Left lobe of liver (tissue), 2 donors: Measurements from ENCODE around the gene MAGI3. TPM values are rescaled to one million over a fixed set of nuclear protein-coding genes. Genes with fewer than 3 reads are reported as not detected.
A peak's percentile ranks its signal among the peaks of the same experiment; 100 is the strongest.
"Not testable (repeated sequence)": the region's sequence is repeated elsewhere in the genome, so short reads cannot be mapped to it uniquely, and the experiment has no call there.

ENCODE experiments used
- ATAC-seq: fragments of 200-7000 bp; cut with Tn5 transposase; one replicate; pipeline ENCODE4 v1.9.1; 2020; ENCODE audit warnings: mild to moderate bottlenecking, moderate library complexity
- DNase-seq: peaks from one replicate; pipeline ENCODE4 v3.0.0-alpha.2; 2020; ENCODE audit warnings: low spot score
- total RNA-seq: library from RNA; stranded (reverse); gene quantifications from one replicate; pipeline ENCODE4 v1.2.1, GENCODE V29; 2021
- donor health status: DM: no; HTN: no; CAD: no; lungs with moderate emphysema.
- donor health status: DM: no; HTN: yes; CAD: no.

MAGI3 gene
- total RNA-seq, 1 donor from 2014 or later: 12.0 TPM

GRCh38 chr1:113396585-113396984, 6.3 kb downstream of the MAGI3 start:
- ATAC-seq (no peak), DNase-seq (no peak)

DNA sequence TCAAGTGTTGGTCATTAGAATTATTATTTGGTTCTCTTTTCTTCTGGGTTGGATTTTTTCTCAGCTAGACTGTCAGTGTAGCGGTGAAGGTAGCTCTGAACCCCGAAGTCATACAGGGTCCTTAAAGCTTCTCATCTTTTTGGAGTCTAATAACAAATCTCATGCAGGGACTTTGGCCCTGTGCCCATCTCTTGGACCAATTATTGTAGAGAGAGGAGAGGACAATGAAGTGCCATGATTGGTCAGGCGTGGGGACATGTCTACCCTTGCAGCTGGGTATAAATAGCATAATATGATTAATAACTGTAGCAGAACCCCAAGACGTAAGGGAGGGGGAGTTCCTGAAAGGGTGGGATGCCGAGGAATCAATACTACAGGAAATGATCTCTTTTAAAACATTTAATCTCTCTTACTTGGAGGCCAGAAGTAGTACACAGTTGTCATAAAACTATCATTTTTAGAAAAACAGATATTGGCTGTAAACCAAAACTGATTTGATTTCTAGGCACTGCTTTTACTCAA, 8.8 kb downstream of the MAGI3 start:
- ATAC-seq (no peak), DNase-seq (no peak)

- DNase-seq: no peak
- ATAC-seq: no peak
Observed at GRCh38 chr1:113401067-113401466, 10.8 kb downstream of the MAGI3 start.

DNA sequence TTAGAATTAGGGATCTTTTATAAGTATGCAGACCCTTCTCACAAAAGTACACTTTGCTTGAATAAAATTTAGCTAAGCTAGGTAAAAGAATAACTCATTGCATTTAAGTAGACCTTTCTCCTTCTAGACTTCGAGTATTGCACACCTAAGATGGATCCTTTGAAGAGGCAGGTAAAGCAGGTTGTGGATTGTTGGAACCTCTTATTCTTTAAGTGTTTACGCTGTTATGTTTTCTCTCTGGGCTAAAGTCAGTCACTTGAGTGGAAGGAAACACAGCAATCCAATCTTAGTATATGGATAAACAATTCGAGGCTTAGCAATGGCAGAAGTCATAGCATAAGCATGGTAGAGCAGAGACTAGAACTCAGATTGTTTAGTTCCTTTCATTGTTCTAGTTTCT, 11.4 kb downstream of the MAGI3 start:
- DNase-seq (no peak), ATAC-seq (no peak)

- DNase-seq (no peak), ATAC-seq (no peak)
Observed at GRCh38 chr1:113403065-113403464, 12.8 kb downstream of the MAGI3 start.

DNA sequence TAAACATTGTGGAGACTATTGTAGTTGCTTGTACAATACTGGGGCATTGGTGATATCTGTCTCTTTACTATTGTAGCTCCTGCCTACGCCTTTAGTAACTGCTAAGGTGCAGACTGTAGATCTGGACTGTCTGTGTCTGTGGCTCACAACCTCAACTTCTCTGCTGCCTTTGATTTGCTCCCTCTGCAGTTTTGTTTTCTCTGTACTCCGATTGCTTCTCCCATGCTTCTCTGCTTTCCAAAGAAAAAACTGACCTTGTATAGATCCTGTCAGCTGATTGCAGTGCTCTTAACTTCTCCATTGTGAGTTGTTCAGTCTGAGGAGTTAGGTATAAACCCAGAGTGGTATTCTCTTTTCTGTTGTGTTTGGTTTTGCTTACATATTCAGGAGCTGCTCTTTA, 15.3 kb downstream of the MAGI3 start:
- no peak for DNase-seq
- ATAC-seq: peak; percentile 52

DNA sequence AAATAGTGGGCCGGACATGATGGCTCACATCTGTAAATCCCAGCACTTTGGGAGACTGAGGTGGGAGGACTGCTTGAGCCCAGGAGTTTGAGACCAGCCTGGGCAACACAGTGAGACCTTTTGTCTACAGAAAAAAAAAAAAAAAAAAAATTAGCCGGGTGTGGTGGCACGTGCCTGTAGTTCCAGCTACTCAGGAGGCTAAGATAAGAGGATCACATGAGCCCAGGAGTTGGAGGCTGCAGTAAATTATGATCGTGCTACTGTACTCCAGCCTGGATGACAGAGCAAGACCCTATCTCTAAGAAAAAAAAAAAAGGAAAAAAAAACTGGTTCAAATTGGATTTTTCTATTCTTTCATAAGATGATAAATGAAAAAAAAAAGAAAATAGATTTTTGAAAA, 15.8 kb downstream of the MAGI3 start:
- ATAC-seq, DNase-seq: not testable (repeated sequence)

DNA sequence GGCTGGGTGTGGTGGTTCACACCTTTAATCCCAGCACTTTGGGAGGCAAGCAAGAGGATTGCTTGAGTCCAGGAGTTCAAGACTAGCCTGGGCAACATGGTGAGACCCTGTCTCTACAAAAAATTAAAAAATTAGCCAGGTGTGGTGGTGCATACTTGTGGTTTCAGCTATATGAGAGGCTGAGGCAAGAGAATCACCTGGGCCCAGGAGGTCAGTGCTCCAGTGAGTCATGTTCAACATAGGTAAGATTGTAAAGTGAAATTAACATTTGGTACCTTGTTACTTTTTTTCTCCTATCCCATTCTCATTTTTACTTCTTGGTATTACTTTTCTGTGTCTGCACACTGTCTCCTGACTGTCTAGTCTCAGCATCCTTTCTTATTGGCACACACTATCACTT, 19.0 kb downstream of the MAGI3 start:
- ATAC-seq: no peak
- DNase-seq: no peak

GRCh38 chr1:113412020-113412419, 21.7 kb downstream of the MAGI3 start:
- DNase-seq, ATAC-seq: not testable (repeated sequence)

GRCh38 chr1:113415310-113416070, 25.2 kb downstream of the MAGI3 start:
- ATAC-seq: peak; percentile 46

GRCh38 chr1:113416071-113416470, 25.8 kb downstream of the MAGI3 start:
- DNase-seq, ATAC-seq: not testable (repeated sequence)

More at GRCh38 chr1:113415310-113416070, 25.2 kb downstream of the MAGI3 start:
- no peak for DNase-seq

DNA sequence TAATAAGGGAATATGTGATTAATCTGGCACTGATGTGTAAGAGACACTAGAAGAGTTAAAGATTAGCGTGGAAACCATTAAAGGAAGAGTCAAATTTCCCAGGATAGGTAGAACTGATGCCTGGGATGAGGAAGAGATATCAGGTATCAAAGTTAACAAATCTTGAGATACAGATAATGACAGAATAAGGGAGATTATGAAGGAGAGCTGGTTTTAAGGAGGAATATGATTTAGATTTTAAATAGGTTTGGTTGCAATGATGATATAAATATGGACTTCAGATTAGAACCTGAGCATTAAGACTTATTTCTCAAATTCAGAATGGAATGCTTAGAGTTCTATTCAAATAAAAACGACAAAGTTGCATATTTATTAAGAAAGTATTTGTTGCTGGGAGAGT, 26.2 kb downstream of the MAGI3 start:
- no peak for ATAC-seq
- DNase-seq: no peak

- ATAC-seq (no peak), DNase-seq (no peak)
Observed at GRCh38 chr1:113422315-113423068, 32.2 kb downstream of the MAGI3 start.

DNA sequence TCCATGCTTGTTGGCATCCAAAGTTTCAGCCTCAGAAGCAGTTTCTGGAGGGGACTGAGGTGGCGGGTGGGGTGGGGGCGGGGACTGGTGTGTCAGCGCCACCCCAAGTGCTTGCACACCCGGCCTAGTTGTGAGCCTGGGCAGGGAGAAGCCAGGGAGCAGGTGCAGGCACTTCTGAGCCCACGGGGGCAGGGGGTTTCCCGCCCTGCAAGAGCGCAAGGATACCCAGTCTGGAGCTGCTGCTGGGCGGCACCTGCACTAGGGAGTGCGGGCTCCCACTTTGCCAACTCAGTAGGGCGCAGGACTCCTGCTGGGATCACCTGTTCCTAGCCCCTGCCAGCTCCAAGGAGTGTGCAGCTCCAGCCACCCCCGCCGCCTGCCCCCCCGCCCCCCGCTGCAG, 33.5 kb downstream of the MAGI3 start:
- ATAC-seq (no peak), DNase-seq (no peak)

DNA sequence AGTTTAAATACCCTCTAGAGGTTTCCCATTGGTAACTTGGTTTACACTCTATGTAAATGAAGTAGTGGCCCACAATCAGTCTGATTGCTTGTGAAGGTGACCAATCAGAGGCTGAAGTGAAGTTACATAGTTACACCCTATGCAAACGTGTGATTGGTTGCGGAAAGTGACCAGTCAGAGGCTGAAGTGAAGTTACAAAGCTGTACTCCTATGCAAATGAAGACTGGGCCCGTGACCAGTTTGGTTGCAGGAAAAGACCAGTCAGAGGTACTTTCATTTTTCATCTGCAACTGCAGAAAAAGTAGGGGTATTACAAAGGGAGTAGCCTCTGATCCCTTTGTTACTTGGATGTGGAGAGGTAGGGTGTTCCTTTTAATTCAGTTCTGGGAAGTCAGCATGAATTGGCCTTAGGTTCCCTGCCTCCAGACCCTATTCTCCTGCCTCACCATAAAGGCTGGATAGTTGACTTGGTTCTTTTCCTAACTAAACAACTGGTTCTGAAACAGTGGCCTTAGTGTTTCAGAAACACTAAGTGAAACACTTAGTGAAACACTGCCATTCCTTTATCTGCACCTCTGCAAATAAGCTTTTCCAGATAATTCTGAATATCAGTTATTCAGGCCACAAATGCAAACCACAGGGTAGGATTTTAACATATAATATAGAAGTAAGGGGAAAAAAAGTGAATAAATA, 39.3 kb downstream of the MAGI3 start:
- DNase-seq: no peak

GRCh38 chr1:113433184-113433583, 42.9 kb downstream of the MAGI3 start:
- no peak for DNase-seq
- no peak for ATAC-seq

More for the DNA sequence above, 39.3 kb downstream of the MAGI3 start:
- ATAC-seq: peak; percentile 58

- no peak for DNase-seq
- ATAC-seq: peak; percentile 88
Observed at GRCh38 chr1:113434081-113434873, 44.0 kb downstream of the MAGI3 start.

- DNase-seq: no peak
Observed at GRCh38 chr1:113434874-113435175, 44.5 kb downstream of the MAGI3 start.

GRCh38 chr1:113437554-113438341, 47.4 kb downstream of the MAGI3 start:
- ATAC-seq (no peak), DNase-seq (no peak)

More at GRCh38 chr1:113434874-113435175, 44.5 kb downstream of the MAGI3 start:
- ATAC-seq: no peak
